Stimulated activated CD4-positive, alpha-beta T cell treated with anti-CD3 and anti-CD28 coated beads, Interleukin-12 subunit alpha, Interleukin-12 subunit beta, amount 100 ng/mL, for 4 hours (primary cell): Measurements from ENCODE around the gene HPX.
"Not testable (repeated sequence)": the region's sequence is repeated elsewhere in the genome, so short reads cannot be mapped to it uniquely, and the experiment has no call there.

ENCODE experiments used
- DNase-seq: peaks from one replicate; pipeline ENCODE4 v3.0.0-alpha.2; 2020

Gene HPX

DNA sequence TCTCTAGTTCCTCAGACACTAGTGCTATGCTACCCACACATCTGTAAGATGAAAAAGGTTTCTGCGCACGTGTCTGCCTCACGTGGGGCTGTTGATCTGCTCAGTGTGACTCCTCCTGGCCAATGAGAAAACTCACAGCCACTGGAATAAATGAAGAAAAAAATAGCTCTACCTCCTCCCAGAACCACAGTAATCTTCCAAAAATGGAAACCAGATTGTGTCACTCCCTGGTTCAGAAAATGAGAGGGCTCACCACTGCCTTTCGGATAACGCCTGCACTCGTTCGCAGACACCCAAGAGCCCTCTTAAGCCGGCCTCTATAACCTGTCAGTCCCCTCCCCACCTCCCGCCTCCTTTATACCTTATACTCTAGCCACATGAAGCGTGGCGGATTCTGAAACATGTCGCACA lies 27.0 kb downstream of the HPX start:
- DNase-seq, result peak; percentile 58

- DNase-seq, result no peak
Observed at GRCh38 chr11:6411594-6412031, 29.2 kb downstream of the HPX start.

GRCh38 chr11:6410695-6411430 lies 29.9 kb downstream of the HPX start:
- no peak for DNase-seq

DNA sequence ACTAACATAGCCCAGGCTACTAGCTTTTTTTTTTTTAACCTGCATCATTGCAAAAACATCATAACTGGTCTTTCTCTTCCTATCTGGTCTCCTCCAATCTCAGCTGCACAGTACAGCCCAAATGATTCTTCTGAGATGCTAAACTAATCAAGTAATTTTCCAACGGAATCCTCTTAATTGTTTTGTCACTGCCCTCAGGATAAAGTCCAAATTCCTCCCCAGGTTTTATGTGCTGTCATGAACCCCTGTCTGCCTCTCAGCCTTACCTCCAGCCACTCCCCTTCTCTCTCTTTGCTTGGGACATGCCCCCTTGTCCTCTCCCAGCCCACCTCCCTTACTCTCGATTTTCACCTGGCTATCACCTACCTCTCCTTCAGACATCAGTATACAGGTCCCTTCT lies 34.4 kb downstream of the HPX start:
- no peak for DNase-seq

- no peak for DNase-seq
Observed at GRCh38 chr11:6405846-6406245, 34.9 kb downstream of the HPX start.

- no peak for DNase-seq
Observed at GRCh38 chr11:6405052-6405667, 35.6 kb downstream of the HPX start.

DNA sequence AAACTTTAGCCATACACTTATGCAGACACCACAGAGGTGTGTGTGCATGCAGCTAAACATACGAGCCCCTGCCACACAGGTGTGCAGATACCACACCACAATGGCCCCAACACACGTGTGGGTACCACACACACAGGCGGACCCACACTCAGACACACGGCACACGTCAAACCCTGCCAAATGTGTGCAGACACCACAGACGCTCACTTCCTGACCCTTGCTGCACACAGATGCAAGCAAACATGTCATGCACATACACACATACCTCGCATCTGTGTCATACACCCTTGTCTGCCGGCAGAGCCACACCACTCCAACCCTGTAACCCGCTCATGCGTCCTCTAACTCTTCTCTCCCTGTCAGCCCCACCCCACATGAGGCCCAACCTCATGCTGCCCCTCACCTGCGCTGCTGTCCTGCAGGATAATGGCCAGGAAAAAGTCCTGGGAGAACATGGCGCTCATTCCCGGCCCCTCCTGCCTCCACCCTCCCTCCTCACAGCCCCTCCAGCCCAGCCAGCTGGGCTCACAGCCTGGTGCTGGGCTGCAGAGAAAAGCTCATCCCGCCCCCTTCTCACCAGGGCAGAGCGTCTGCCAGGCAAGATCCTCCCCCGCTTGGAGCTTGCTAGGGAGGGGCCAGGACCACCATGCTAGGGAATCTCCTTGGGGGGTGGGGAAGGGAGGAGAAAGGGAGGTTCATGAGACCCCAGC lies 36.3 kb downstream of the HPX start:
- no peak for DNase-seq

- DNase-seq, result no peak
Observed at GRCh38 chr11:6403539-6403938, 37.2 kb downstream of the HPX start.

GRCh38 chr11:6402561-6402981 lies 38.2 kb downstream of the HPX start:
- DNase-seq, result peak; percentile 33

DNA sequence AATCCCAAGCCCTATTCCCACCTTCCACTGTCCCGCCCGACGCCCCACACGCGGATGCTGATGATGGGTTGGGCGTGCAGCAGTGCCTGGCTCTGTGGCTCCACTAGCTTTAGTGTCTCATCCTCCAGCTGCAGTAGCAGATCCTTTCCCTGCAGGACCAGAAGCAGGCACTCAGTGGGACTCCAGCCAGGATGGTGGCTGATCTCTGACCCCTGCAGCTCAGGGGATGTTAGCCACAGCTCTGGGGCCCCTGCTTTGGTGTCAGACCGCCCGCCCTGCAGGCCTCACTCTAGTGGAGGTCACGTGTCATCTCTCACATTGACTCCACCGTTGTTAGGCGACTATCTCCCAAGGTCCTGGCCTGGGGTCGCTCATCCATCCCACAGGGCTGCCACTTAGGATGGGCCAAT lies 38.7 kb downstream of the HPX start:
- no peak for DNase-seq

DNA sequence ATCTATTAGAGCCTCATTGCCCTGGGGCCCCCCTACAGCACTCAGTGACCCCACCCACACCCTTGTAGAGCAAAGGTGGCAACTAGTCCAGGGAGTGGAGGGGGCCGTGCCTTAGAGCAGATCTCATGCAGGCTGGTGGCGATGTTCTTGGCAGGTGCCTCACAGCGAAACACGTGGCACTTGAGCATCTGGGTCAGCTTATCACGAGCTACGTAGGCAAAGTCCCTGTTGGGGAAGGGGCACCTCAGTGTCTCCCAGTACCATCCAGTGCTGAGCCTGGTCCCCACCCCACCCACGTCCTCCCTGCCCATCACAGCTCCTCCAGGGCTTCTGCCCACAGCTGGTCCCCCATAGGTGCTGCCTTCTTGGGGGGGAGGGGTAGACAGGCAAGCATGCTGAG lies 39.3 kb downstream of the HPX start:
- no peak for DNase-seq

DNA sequence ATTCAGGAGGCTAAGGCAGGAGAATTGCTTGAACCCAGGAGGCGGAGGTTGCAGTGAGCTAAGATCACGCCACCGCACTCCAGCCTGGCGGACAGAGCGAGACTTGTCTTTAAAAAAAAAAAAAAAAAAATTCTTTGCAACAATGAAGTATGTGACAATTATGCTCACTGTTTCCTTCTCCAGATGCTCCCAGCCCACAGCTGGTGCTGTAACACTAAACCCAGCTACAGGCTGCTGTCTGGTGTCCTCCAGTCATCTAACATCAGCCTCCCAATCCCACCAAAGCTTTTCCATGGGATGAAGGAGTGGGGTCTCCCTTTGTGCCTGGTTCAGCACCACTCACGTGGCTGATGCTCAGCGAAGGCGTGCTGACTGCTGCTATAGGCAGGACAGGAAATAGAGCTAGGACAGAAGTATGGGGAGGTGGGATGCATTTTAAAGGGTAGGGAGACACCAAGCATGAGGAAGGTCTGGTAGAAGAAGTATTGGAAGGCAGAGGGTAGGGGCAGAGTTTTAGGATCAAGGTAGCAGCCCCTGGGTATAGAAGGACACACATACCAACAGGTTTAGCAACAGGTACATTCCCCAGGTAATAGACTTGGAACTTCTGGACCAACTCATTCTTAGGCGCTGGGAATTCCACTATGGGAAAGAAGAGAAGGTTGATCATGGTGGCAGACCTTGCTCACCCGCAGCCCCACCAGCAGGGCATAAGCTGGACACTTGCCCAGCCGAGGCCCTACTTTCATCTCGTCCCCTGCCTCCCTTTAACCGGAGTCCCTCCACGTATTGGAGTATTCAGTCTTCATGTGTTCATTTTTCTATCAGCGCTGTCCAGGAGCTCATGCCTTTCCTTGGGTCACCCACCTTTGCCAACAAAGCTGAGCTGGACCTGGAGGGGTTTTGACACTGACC lies 40.1 kb downstream of the HPX start:
- no peak for DNase-seq

GRCh38 chr11:6397636-6398035 lies 43.2 kb downstream of the HPX start:
- no peak for DNase-seq

- no peak for DNase-seq
Observed at GRCh38 chr11:6397156-6397555, 43.6 kb downstream of the HPX start.

- DNase-seq, result no peak
Observed at GRCh38 chr11:6395470-6396060, 45.2 kb downstream of the HPX start.

DNA sequence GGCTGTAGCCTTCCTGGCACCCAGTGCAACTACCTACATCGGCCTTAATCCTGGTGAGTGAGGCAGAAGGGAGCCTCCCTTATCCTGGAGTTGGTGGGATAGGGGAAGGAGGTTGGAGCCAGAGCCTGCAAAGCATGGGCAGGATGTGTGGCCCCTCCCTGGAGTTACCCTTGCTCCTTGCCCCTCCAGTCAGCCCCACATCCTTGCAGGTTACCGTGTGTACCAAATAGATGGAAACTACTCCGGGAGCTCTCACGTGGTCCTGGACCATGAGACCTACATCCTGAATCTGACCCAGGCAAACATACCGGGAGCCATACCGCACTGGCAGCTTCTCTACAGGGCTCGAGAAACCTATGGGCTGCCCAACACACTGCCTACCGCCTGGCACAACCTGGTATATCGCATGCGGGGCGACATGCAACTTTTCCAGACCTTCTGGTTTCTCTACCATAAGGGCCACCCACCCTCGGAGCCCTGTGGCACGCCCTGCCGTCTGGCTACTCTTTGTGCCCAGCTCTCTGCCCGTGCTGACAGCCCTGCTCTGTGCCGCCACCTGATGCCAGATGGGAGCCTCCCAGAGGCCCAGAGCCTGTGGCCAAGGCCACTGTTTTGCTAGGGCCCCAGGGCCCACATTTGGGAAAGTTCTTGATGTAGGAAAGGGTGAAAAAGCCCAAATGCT lies 46.7 kb downstream of the HPX start:
- DNase-seq, result no peak

GRCh38 chr11:6392251-6392650 lies 48.5 kb downstream of the HPX start:
- not testable (repeated sequence) for DNase-seq

GRCh38 chr11:6391537-6392134 lies 49.2 kb downstream of the HPX start:
- DNase-seq, result no peak

DNA sequence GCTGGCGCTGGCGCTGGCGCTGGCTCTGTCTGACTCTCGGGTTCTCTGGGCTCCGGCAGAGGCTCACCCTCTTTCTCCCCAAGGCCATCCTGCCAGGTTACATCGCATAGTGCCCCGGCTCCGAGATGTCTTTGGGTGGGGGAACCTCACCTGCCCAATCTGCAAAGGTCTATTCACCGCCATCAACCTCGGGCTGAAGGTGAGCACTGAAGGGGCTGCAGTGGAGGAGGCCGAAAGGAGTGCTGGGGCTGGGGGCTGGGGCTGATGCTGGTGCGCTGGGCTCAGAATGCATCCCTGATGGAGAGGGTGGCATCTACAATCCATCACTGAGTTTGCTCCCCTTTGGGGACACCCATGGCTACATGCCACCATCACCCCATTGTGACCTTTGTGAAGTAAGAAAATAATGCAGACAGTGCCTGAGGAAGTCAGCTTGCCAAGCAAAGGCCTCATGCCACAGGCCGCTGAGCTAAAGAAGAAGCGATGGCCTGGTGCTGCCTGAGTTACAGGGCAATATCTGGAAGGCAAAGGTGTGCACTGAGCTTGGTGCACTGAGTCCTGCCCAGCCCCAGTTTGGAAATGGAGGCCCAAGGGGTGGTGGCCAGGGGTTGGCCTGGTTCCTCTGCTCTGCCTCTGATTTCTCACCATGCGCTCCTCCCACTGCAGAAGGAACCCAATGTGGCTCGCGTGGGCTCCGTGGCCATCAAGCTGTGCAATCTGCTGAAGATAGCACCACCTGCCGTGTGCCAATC lies 49.9 kb downstream of the HPX start:
- DNase-seq, result no peak

- DNase-seq, result peak; percentile 93
Observed at GRCh38 chr11:6389905-6390717, 50.7 kb downstream of the HPX start, which contains the start of gene SMPD1. Gene SMPD1 (plus strand): TSS chr11:6390474. CDS start chr11:6390599, 125 bp downstream.
